GM06990 (cell line): ENCODE data around the gene SNUPN.

ENCODE experiments used
- DNase-seq: peaks from one replicate; pipeline ENCODE4 v3.0.0-alpha.2; 2011; ENCODE audit not compliant: insufficient read length; ENCODE audit errors: extremely low read depth
- H3K27me3 ChIP-seq: replicated peaks from 2 replicates; pipeline ENCODE4 v1.6.0; 2011; ENCODE audit warnings: low read length; ENCODE audit not compliant: control insufficient read depth, insufficient read depth
- H3K36me3 ChIP-seq: 2 replicates; pipeline ENCODE4 v1.5.1; 2011; ENCODE audit warnings: low read length; ENCODE audit not compliant: control insufficient read depth, insufficient read depth
- H3K4me3 ChIP-seq: replicated peaks from 2 replicates; pipeline ENCODE4 v1.5.1; 2011; ENCODE audit warnings: low read depth, mild to moderate bottlenecking, control low read depth, low read length
- TF ChIP-seq, protein P1 (sequence below): IDR thresholded peaks from 2 replicates; pipeline ENCODE4 v1.5.1; 2011; ENCODE audit warnings: low read length, control low read depth, mild to moderate bottlenecking, inconsistent platforms; ENCODE audit not compliant: insufficient read depth, poor library complexity, severe bottlenecking

SNUPN gene

DNA sequence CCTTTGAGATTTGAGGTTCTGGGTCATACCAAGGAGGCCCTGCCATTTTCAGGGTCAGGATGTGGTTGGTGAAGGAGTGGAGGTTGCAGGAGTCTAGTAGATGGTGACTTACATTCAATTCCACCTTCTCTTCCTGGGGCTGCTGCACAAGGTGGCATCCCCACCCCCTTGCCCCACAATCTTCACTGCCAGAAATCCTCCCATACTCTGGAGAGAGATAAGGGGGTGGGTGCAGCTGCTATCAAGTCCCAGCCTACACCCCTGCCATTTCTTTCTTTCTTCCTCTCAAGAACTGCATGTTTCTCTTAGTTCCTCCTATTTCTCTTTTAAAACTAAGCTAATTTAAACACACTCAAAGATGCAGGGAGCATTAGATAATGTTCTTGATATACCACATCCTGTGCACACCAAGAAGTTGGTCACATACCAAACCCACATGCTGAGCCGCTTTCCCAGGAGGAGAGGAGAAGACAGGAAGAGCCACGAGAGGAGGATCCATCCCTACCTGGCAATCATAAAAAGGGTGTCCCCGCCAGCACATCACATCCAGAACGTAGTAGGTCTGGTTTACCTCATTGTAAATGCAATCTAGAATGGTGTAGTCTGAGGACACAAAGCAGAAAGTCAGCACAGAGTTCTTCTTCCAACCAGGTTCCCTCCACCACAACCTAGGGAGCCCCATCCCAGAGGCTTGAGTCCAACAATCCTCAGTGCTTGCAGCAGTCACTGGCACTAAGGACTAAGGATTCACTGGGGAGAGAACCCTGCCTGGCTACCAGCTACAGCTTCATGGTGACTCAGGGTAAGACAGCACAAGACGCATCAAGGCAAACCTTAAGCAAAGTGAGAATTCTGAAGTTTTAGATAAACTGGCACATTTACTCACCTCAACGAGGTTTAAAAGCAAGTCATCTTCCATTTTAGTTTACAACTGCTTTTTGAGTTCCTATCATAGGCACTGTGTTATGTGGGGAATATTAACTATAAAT lies 18.5 kb downstream of the SNUPN start:
- Histone ChIP-seq H3K36me3 (peaks cover 23% of the 10 kb centered on the region), H3K27me3 (no peaks in the 10 kb centered on the region), H3K4me3 (no peak overlapping the region)
- DNase-seq = no peak
- TF ChIP-seq, protein P1, sequence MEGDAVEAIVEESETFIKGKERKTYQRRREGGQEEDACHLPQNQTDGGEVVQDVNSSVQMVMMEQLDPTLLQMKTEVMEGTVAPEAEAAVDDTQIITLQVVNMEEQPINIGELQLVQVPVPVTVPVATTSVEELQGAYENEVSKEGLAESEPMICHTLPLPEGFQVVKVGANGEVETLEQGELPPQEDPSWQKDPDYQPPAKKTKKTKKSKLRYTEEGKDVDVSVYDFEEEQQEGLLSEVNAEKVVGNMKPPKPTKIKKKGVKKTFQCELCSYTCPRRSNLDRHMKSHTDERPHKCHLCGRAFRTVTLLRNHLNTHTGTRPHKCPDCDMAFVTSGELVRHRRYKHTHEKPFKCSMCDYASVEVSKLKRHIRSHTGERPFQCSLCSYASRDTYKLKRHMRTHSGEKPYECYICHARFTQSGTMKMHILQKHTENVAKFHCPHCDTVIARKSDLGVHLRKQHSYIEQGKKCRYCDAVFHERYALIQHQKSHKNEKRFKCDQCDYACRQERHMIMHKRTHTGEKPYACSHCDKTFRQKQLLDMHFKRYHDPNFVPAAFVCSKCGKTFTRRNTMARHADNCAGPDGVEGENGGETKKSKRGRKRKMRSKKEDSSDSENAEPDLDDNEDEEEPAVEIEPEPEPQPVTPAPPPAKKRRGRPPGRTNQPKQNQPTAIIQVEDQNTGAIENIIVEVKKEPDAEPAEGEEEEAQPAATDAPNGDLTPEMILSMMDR = no peak

DNA sequence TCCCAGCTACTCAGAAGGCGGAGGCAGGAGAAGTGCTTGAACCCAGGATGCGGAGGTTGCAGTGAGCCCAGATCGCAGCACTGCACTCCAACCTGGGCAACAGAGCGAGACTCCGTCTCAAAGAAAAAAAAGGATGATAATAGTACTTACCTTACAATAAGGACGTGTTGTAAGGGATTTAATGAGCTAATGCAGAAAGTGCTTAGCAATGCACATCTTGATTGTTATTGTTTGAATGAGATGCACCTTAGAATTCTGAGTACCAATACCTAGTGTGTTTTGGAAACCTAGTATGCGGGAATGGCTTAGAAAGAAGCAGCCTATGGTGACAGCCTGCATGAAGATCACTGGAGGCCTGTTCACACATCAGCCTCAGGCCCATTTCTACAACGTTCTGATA lies 19.5 kb downstream of the SNUPN start:
- Histone ChIP-seq H3K36me3 (peaks cover 23% of the 10 kb centered on the region), H3K4me3 (no peak overlapping the region), H3K27me3 (no peaks in the 10 kb centered on the region)
- DNase-seq = no peak
- TF ChIP-seq, protein P1 = no peak

DNA sequence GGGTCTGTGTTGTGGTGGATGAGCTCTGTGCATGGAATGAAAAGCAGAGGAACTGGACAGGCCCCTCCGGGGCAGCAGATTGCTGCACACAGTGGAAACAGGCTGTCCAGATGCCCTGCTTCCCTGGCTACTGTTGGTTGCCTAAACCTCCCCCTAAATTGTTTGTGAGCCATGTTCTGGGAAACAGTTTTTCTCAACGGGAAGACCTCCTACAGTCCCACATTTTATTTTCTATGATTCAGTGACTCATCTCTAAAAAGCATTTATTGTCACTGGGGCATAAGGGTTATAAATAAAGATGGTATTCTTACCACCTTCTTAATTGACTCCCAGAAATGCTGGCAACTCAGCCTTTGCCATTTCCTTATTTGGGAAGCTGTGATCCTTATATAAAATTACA lies 26.1 kb downstream of the SNUPN start:
- Histone ChIP-seq H3K4me3 (no peak overlapping the region), H3K36me3 (peaks cover 17% of the 10 kb centered on the region), H3K27me3 (no peaks in the 10 kb centered on the region)
- DNase-seq = no peak
- TF ChIP-seq, protein P1 = no peak

DNA sequence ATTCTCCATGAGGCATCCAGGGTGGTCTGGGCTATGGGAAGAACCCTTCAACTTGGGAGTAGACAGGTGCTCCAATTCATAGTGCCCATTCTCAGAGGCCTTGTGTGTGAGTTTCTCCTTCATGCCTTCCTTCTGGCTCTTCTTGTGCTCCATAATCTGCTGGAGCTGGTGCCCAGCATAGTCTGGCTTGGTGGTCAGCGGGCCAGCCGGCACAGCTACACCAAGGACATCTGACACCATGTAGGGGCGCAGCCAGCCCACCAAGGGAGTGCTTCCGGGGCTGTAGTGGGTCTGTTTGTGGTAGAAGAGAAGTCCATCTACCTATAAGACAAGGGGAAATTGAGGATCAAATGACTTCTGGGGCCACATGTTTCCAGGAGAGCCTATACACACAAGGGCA lies 27.2 kb downstream of the SNUPN start:
- H3K4me3 ChIP-seq = no peak overlapping the region
- TF ChIP-seq, protein P1 = no peak
- peaks cover 17% of the 10 kb centered on the region for H3K36me3 ChIP-seq
- no peak for DNase-seq
- no peaks in the 10 kb centered on the region for H3K27me3 ChIP-seq

DNA sequence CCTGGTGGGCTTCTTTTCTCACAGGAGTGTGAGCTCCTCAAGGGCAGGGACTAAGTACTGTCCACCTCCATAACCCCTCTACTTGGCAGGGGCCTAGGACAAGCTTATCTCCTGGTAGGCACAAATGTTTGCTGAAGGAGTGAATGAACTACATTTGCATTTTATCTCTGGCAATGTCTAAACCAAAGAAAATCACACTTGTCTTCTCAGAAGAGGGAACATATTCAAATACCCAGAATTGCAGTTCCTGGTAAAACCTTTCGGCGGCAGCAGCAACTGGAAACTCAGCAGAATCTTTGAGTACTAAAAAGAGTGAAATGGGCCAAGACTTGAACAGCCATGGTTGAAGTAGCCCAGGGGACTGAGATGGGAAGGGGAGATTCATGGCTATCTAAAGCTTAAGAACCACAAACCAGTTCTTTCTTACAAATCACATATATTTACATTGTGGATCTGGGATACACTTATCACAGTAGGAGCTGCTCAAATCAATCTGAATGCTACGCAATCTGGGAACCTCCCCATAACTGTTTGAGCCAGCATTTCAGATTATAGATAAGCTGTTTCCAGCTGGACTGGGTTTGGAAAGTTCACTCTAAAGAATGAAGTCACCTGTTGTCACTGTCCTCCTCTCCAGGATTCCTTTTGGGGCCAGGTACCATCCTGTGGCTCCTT lies 27.7 kb downstream of the SNUPN start:
- Histone ChIP-seq H3K27me3 (no peaks in the 10 kb centered on the region), H3K36me3 (peaks cover 17% of the 10 kb centered on the region), H3K4me3 (no peak overlapping the region)
- TF ChIP-seq, protein P1 = peak; percentile 44
- no peak for DNase-seq
